Psoas muscle (tissue), 8 donors: Measurements from ENCODE around the gene FAF2. TPM values are rescaled to one million over a fixed set of nuclear protein-coding genes. Genes with fewer than 3 reads are reported as not detected.

Source experiments
- ATAC-seq, 4 donors: fragments of 200-7000 bp; cut with Tn5 transposase; one replicate each; pipeline ENCODE4 v1.9.1; 2020; ENCODE audit warnings: moderate library complexity in 3 of 4, mild to moderate bottlenecking in 2 of 4
- DNase-seq, 2 donors: peaks; one replicate each; pipeline ENCODE4 v3.0.0-alpha.2; 2020
- H3K27ac ChIP-seq: fragments of 200-600 bp; one replicate; pipeline ENCODE4 v1.8.0; 2022
- H3K27me3 ChIP-seq, 3 donors: fragments of 200-600 bp in 1 of 3; one replicate each; pipeline versions ENCODE4 v1.6.1 to v1.8.0; 2013 to 2022; ENCODE audit warnings: low read length in 2 of 3, mild to moderate bottlenecking in 2 of 3, moderate library complexity in 1 of 3; ENCODE audit not compliant: insufficient read depth in 3 of 3
- H3K36me3 ChIP-seq, 2 donors: fragments of 200-600 bp in 1 of 2; one replicate each; pipeline versions ENCODE4 v1.6.1 to v1.8.0; 2013 to 2022; ENCODE audit warnings: low read depth in 1 of 2, mild to moderate bottlenecking in 1 of 2, moderate library complexity in 1 of 2; ENCODE audit not compliant: insufficient read depth in 1 of 2
- H3K4me1 ChIP-seq: fragments of 200-600 bp; one replicate; pipeline ENCODE4 v1.8.0; 2022
- H3K4me3 ChIP-seq: fragments of 200-600 bp; one replicate; pipeline ENCODE4 v1.8.0; 2022; ENCODE audit warnings: mild to moderate bottlenecking
- H3K9me3 ChIP-seq: fragments of 200-600 bp; one replicate; pipeline ENCODE4 v1.8.0; 2022
- WGBS, 3 donors: extraction: QIAGEN DNeasy Blood & Tissue Kit; methylation state at CpG; one replicate each; pipeline versions ENCODE4 v1.1.6 to v1.1.7; 2013; 5-methylcytosine and 5-hydroxymethylcytosine counted together
- intact Hi-C, 2 donors: fragments of 100-400 bp; cut with DNase I; formaldehyde crosslinking; loops; one replicate each; pipeline versions ENCODE4 v1.11.0 to v1.14.2; 2022
- polyA plus RNA-seq, 3 donors: library from polyadenylated mRNA; stranded (reverse); fragments of 200-250 nt; gene quantifications; one replicate each; pipeline ENCODE4 v1.2.3, GENCODE V29; 2013
- total RNA-seq, 4 donors: library from RNA; stranded (reverse); fragmentation: NEBNext Ultra II Directional in 2 of 4; extraction: Animal tissue kit (Norgen Biotek cat#: 25700) in 2 of 4; gene quantifications; one replicate each; pipeline versions ENCODE4 v1.2.1 to v1.2.4, GENCODE V29; 2021 to 2023
- TF ChIP-seq, protein P1 (sequence below): fragments of 200-600 bp; IDR thresholded peaks from one replicate; pipeline ENCODE4 v1.8.0; 2022; ENCODE audit warnings: antibody characterized with exemption
- donor health status: healthy with polysubstance abuse.
- donor health status: DM: no; HTN: no; CAD: no; lungs with moderate emphysema.
- donor health status: Bipolar disorder and iron deficiency.
- donor health status: healthy.
- donor health status: DM: yes; HTN: yes; CAD: no.
- donor health status: DM: no; HTN: no; CAD: no.
- donor health status: DM: no; HTN: no; CAD: no.
- donor health status: DM: yes; HTN: yes; CAD: no.

The FAF2 gene
- total and polyA plus RNA-seq, 7 donors: 8.4 to 22.8 (median 14.7) TPM

DNA sequence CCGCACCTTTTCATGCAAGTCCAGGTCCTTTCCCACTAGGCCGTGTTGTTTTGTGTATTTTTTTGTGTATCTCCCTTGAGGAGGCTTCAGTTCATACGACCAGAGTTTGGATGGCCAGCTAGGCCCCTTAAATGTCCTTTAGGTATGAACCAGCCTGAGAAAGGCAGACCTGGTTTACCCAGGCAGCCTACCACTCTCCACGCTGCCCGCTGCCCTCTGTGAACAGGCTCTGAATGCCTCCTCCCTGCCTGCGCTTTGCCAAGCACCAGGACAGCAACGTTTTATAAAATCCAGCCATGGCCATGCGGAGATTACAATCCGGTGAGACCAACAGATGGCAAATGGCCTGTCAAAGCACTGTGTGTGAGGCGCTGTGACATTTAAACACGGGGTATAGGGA, 31.2 kb upstream of the FAF2 start:
- Histone ChIP-seq H3K4me1 (peaks cover 40% of the 10 kb centered on the region), H3K27ac (peak overlapping the region; percentile 100), H3K9me3 (no peaks in the 10 kb centered on the region), H3K27me3 (no peaks in the 10 kb centered on the region), H3K4me3 (peak overlapping the region; percentile 96), H3K36me3 (peaks cover 0 to 6% of the 10 kb centered on the region in 2 donors)
- no peak for DNase-seq
- TF ChIP-seq, protein P1, sequence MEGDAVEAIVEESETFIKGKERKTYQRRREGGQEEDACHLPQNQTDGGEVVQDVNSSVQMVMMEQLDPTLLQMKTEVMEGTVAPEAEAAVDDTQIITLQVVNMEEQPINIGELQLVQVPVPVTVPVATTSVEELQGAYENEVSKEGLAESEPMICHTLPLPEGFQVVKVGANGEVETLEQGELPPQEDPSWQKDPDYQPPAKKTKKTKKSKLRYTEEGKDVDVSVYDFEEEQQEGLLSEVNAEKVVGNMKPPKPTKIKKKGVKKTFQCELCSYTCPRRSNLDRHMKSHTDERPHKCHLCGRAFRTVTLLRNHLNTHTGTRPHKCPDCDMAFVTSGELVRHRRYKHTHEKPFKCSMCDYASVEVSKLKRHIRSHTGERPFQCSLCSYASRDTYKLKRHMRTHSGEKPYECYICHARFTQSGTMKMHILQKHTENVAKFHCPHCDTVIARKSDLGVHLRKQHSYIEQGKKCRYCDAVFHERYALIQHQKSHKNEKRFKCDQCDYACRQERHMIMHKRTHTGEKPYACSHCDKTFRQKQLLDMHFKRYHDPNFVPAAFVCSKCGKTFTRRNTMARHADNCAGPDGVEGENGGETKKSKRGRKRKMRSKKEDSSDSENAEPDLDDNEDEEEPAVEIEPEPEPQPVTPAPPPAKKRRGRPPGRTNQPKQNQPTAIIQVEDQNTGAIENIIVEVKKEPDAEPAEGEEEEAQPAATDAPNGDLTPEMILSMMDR: no peak
- intact Hi-C loops: loop anchor here (1.0 to 10.0 kb wide), 3 partner anchors 30 to 128 kb away; partner anchors contain the start of gene CDHR2 (in 1 of the 2)
- WGBS, 3 donors: 52 to 70% (median 55%) methylated on average over 11 of the region's 11 CpGs
- no peak for ATAC-seq

DNA sequence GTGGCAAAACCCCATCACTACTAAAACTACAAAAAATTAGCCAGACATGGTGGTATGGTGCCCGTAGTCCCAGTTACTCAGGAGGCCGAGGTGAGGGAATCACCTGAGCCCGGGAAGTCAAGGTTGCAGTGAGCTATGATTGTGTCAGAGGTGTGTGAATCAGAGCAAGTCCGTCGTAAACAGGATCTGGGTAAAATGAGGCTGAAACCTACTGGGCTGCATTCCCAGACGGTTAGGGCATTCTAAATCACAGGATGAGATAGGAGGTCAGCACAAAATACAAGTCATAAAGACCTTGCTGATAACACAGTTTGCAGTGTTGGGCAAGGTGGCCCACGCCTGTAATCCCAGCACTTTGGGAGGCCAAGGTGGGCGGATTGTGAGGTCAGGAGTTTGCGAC, 29.9 kb upstream of the FAF2 start:
- WGBS, 3 donors: 90 to 93% (median 92%) methylated on average over 9 of the region's 9 CpGs
- Histone ChIP-seq H3K27me3 (no peaks in the 10 kb centered on the region), H3K9me3 (no peaks in the 10 kb centered on the region), H3K4me3 (no peak overlapping the region), H3K4me1 (peaks cover 29% of the 10 kb centered on the region), H3K36me3 (peaks cover 0 to 6% of the 10 kb centered on the region in 2 donors), H3K27ac (no peak overlapping the region)
- TF ChIP-seq, protein P1: no peak
- DNase-seq: no peak
- intact Hi-C loops: loop anchor here (2.0 to 10.0 kb wide), 2 partner anchors 29 to 127 kb away; partner anchors contain the start of gene CDHR2 (in 1 of the 2)
- no peak for ATAC-seq

DNA sequence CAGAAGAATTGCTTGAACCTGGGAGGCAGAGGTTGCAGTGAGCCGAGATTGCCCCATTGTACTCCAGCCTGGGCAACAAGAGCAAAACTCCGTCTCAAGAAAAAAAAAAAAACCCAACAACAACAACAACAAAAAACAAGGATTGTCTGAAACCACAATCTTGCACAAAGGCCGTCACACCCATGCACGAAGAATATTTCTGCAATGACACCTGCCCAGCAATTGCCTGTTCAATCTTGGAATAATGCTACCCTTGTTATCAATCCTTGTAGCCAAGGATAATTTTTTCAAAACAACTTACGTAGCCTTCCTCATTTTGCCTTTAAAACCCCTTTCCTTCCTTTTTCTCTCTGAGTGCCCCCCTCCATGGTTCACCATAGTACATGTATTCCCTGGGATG, 28.1 kb upstream of the FAF2 start:
- H3K4me1 ChIP-seq: peaks cover 10% of the 10 kb centered on the region
- intact Hi-C loops: no loop called here
- TF ChIP-seq, protein P1: no peak
- ATAC-seq (no peak), DNase-seq (no peak)
- H3K36me3 ChIP-seq: no peaks in the 10 kb centered on the region
- H3K4me3 ChIP-seq: no peak overlapping the region
- no peak overlapping the region for H3K27ac ChIP-seq
- no peaks in the 10 kb centered on the region for H3K9me3 ChIP-seq
- 88 to 91% (median 91%) methylated on average over 5 of the region's 5 CpGs for WGBS, 3 donors
- no peaks in the 10 kb centered on the region for H3K27me3 ChIP-seq

DNA sequence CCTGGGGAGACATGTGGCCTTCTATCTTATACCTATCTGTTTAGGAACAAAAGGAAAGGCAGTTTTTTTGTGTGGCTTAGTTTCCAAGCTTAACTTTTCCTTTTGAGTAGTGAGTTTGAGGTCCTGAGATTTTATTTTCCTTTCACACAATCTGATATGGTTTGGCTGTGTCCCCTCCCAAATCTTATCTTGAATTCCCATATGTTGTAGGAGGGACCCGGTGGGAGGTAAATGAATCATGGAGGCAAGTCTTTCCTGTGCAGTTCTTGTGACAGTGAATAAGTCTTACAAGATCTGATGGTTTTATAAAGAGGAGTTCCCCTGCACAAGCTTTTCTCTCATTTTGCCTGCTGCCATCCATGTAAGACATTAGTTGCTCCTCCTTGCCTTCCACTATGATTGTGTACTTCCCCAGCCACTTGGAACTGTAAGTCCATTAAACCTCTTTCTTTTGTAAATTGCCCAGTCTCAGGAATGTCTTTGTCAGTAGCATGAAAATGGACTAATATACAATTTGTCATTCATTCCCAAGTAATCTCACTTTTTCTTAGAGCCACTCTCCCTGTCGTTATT, 27.1 kb upstream of the FAF2 start:
- ATAC-seq: no peak
- Histone ChIP-seq H3K9me3 (no peaks in the 10 kb centered on the region), H3K36me3 (no peaks in the 10 kb centered on the region), H3K4me1 (peaks cover 6% of the 10 kb centered on the region), H3K4me3 (no peak overlapping the region), H3K27me3 (no peaks in the 10 kb centered on the region), H3K27ac (no peak overlapping the region)
- intact Hi-C loops: no loop called here
- 71 to 79% (median 76%) methylated on average over 2 of the region's 2 CpGs for WGBS, 3 donors
- TF ChIP-seq, protein P1: no peak
- DNase-seq: no peak

DNA sequence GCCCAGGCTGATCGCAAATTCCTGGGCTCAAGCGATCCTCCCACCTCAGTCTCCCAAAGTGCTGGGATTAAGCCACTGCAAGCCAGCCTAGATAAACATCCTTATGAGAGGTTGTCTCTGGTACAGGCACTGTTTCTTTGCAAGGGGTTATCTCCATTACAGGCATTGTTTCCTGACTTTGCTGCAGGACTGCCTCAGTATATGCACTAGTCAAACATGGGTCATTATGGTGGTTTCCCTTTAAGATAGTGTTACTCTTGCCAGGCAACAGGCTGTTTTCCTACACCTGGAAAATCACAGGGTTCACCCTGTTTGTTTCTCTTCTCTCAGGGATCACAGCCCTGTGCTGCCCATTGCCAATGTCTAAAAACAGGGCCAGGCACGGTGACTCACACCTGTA, 24.0 kb upstream of the FAF2 start:
- intact Hi-C loops: no loop called here
- DNase-seq (no peak), ATAC-seq (no peak)
- Histone ChIP-seq H3K9me3 (no peaks in the 10 kb centered on the region), H3K4me1 (no peaks in the 10 kb centered on the region), H3K36me3 (no peaks in the 10 kb centered on the region), H3K27me3 (no peaks in the 10 kb centered on the region), H3K27ac (no peak overlapping the region), H3K4me3 (no peak overlapping the region)
- WGBS, 3 donors: 82 to 87% (median 83%) methylated on average over 3 of the region's 3 CpGs
- TF ChIP-seq, protein P1: no peak
